GM18870 (cell line): ENCODE measurements around the gene GDPD5.

Source experiments
- ATAC-seq: cut with Tn5 transposase; IDR thresholded peaks from one replicate; pipeline ENCODE4 v1.9.1; 2021; ENCODE audit warnings: moderate library complexity; ENCODE audit not compliant: unreplicated experiment

Gene GDPD5

GRCh38 chr11:75516886-75517285, 8.9 kb downstream of the GDPD5 start:
- ATAC-seq = no peak

GRCh38 chr11:75516140-75516539, 9.6 kb downstream of the GDPD5 start:
- ATAC-seq = no peak

GRCh38 chr11:75514596-75514995, 11.1 kb downstream of the GDPD5 start:
- ATAC-seq = no peak

- no peak for ATAC-seq
Observed at GRCh38 chr11:75513250-75513649, 12.5 kb downstream of the GDPD5 start.

- no peak for ATAC-seq
Observed at GRCh38 chr11:75510723-75511019, 15.1 kb downstream of the GDPD5 start.

- ATAC-seq = no peak
Observed at GRCh38 chr11:75510004-75510722, 15.6 kb downstream of the GDPD5 start.

GRCh38 chr11:75509020-75509720, 16.6 kb downstream of the GDPD5 start:
- no peak for ATAC-seq

GRCh38 chr11:75508051-75508561, 17.6 kb downstream of the GDPD5 start:
- no peak for ATAC-seq

- ATAC-seq = no peak
Observed at GRCh38 chr11:75507571-75507970, 18.2 kb downstream of the GDPD5 start.

- ATAC-seq = no peak
Observed at GRCh38 chr11:75506827-75507226, 18.9 kb downstream of the GDPD5 start.

GRCh38 chr11:75505916-75506692, 19.6 kb downstream of the GDPD5 start:
- ATAC-seq = no peak

- no peak for ATAC-seq
Observed at GRCh38 chr11:75504501-75504900, 21.2 kb downstream of the GDPD5 start.

- ATAC-seq = no peak
Observed at GRCh38 chr11:75503531-75504099, 22.1 kb downstream of the GDPD5 start.

GRCh38 chr11:75502138-75502537, 23.6 kb downstream of the GDPD5 start:
- ATAC-seq = no peak

- ATAC-seq = no peak
Observed at GRCh38 chr11:75500742-75501141, 25.0 kb downstream of the GDPD5 start.

GRCh38 chr11:75499423-75500190, 26.1 kb downstream of the GDPD5 start:
- no peak for ATAC-seq

- no peak for ATAC-seq
Observed at GRCh38 chr11:75498556-75499255, 27.0 kb downstream of the GDPD5 start.

- no peak for ATAC-seq
Observed at GRCh38 chr11:75497788-75498409, 27.8 kb downstream of the GDPD5 start.

GRCh38 chr11:75496305-75496752, 29.4 kb downstream of the GDPD5 start:
- ATAC-seq = no peak
